ENCODE measurements around the gene TIAM2. TPM values are rescaled to one million over a fixed set of nuclear protein-coding genes. Genes with fewer than 3 reads are reported as not detected.

The TIAM2 gene
- total and polyA plus RNA-seq, 2 experiments from 2014 or later = 14.2 to 24.4 TPM

GRCh38 chr6:154951345-154952200 lies 43.5 kb upstream of the TIAM2 start:
- H3K27ac ChIP-seq (ENCODE audit: low read depth) = no peak overlapping the region
- TF ChIP-seq STAT1 (IDR thresholded peaks at IDR 0.05; ENCODE audit: unreplicated experiment) = no peak
- no peak for TF ChIP-seq CTCF (conservative IDR thresholded peaks at IDR 0.05; ENCODE audit: low read depth in 2 of 2)
- TF ChIP-seq EZH2 (IDR thresholded peaks at IDR 0.05; ENCODE audit: low read depth, unreplicated experiment) = no peak
- no peak for TF ChIP-seq EZH2phosphoT487 (IDR thresholded peaks at IDR 0.05; ENCODE audit: unreplicated experiment)
- no peak for TF ChIP-seq JUNB (IDR thresholded peaks at IDR 0.05; ENCODE audit: unreplicated experiment)
- TF ChIP-seq POLR2AphosphoS5 (IDR thresholded peaks at IDR 0.05; ENCODE audit: low read depth) = no peak
- TF ChIP-seq REST (IDR thresholded peaks at IDR 0.05; ENCODE audit: unreplicated experiment) = no peak
- no peak for TF ChIP-seq ZNF114 (CRISPR knock-in tag; IDR thresholded peaks at IDR 0.05)
- no peak for TF ChIP-seq NANOG (IDR thresholded peaks at IDR 0.05; ENCODE audit: borderline replicate concordance)
- no peak for TF ChIP-seq ZNF331 (CRISPR knock-in tag; IDR thresholded peaks at IDR 0.05; ENCODE audit: low read depth)
- TF ChIP-seq ZNF462 (CRISPR knock-in tag; IDR thresholded peaks at IDR 0.05) = no peak
- no peak for TF ChIP-seq CREB1 (CRISPR knock-in tag; IDR thresholded peaks at IDR 0.05; ENCODE audit: low read depth)
- no peak overlapping the region for H2AFZ ChIP-seq
- Mint-ChIP-seq H3K36me3 (ENCODE audit: low read depth) (peaks cover 13% of the 10 kb centered on the region; the same call in 2 of the 3 replicates), H3K27me3 (ENCODE audit: insufficient read depth, low read depth, poor library complexity) (peaks cover 1% of the 10 kb centered on the region), H3K9me3 (no peaks in the 10 kb centered on the region), H3K4me1 (peaks cover 1% of the 10 kb centered on the region; the same call in 2 of the 3 replicates), H3K4me3 (no peak overlapping the region), H3K27ac (no peak overlapping the region)
- no peak for DNase-seq (ENCODE audit: low spot score)
- H4K20me1 ChIP-seq (replicated peaks; ENCODE audit: insufficient read depth) = no peaks in the 10 kb centered on the region
- no peaks in the 10 kb centered on the region for H3K36me3 ChIP-seq (ENCODE audit: insufficient read depth)
- H3K27me3 ChIP-seq (ENCODE audit: insufficient read depth) = no peaks in the 10 kb centered on the region
- H3K4me1 ChIP-seq (ENCODE audit: insufficient read depth) = no peaks in the 10 kb centered on the region
- H3K4me2 ChIP-seq = no peak overlapping the region
- H3K4me3 ChIP-seq = no peak overlapping the region
- no peaks in the 10 kb centered on the region; the same call in 1 of the 2 replicates for H3K9me2 ChIP-seq (ENCODE audit: insufficient read depth)
- H3F3A ChIP-seq (replicated peaks; ENCODE audit: low read depth) = no peaks in the 10 kb centered on the region
- ATAC-seq = no peak
- no peaks in the 10 kb centered on the region for H3K79me2 ChIP-seq (replicated peaks; ENCODE audit: insufficient read depth)
